KMS-11 (cell line): ENCODE results near the gene NME3.

Source experiments
- H2AFZ ChIP-seq: fragments of 200-600 bp; sonication (generic); 2 replicates; pipeline ENCODE4 v1.6.1; 2016; ENCODE audit warnings: antibody characterized with exemption, mixed run types, low read depth
- H3K27ac ChIP-seq: fragments of 200-600 bp; sonication (generic); 2 replicates; pipeline ENCODE4 v1.6.1; 2016; ENCODE audit warnings: mild to moderate bottlenecking, mixed run types
- H3K27me3 ChIP-seq: fragments of 200-600 bp; sonication (generic); 2 replicates; pipeline ENCODE4 v1.6.1; 2017; ENCODE audit warnings: mild to moderate bottlenecking, low read depth, mixed run types, moderate library complexity; ENCODE audit not compliant: insufficient read depth
- H3K36me3 ChIP-seq: fragments of 200-600 bp; sonication (generic); 2 replicates; pipeline ENCODE4 v1.6.1; 2017; ENCODE audit warnings: mild to moderate bottlenecking, mixed run types; ENCODE audit not compliant: insufficient read depth
- H3K4me1 ChIP-seq: fragments of 200-600 bp; sonication (generic); 2 replicates; pipeline ENCODE4 v1.6.1; 2016; ENCODE audit warnings: mild to moderate bottlenecking, low read depth, mixed run types; ENCODE audit not compliant: poor library complexity, severe bottlenecking
- H3K4me2 ChIP-seq: fragments of 200-600 bp; sonication (generic); 2 replicates; pipeline ENCODE4 v1.7.0; 2016; ENCODE audit warnings: mild to moderate bottlenecking, mixed run types
- H3K4me3 ChIP-seq: fragments of 200-600 bp; sonication (generic); IDR thresholded peaks from 2 replicates; pipeline ENCODE4 v1.6.1; 2017; ENCODE audit warnings: low read depth, low read length, mixed read lengths; ENCODE audit not compliant: insufficient read depth
- H3K79me2 ChIP-seq: fragments of 200-600 bp; sonication (generic); 2 replicates; pipeline ENCODE4 v1.6.1; 2016; ENCODE audit warnings: low read depth, mixed run types; ENCODE audit not compliant: insufficient read depth
- H3K9ac ChIP-seq: fragments of 200-600 bp; sonication (generic); 2 replicates; pipeline ENCODE4 v1.6.1; 2016; ENCODE audit warnings: mild to moderate bottlenecking, mixed run types
- H4K20me1 ChIP-seq: fragments of 200-600 bp; sonication (generic); 2 replicates; pipeline ENCODE4 v1.6.1; 2016; ENCODE audit warnings: mild to moderate bottlenecking, mixed run types; ENCODE audit not compliant: insufficient read depth
- CTCF ChIP-seq: fragments of 200-600 bp; sonication (generic); conservative IDR thresholded peaks from 2 replicates; pipeline ENCODE4 v1.6.1; 2017; ENCODE audit warnings: low read depth, mild to moderate bottlenecking, antibody characterized with exemption, low read length, moderate library complexity, mixed read lengths

The NME3 gene

GRCh38 chr16:1810106-1810505, 38.8 kb upstream of the NME3 start:
- Histone ChIP-seq H3K4me1 (no peaks in the 10 kb centered on the region), H3K4me3 (no peak overlapping the region), H3K9ac (no peak overlapping the region), H4K20me1 (no peaks in the 10 kb centered on the region), H2AFZ (no peak overlapping the region), H3K4me2 (no peak overlapping the region), H3K79me2 (no peaks in the 10 kb centered on the region), H3K27ac (no peak overlapping the region), H3K27me3 (no peaks in the 10 kb centered on the region), H3K36me3 (peaks cover 6% of the 10 kb centered on the region; the same call in 1 of the 2 replicates)
- no peak for TF ChIP-seq CTCF

DNA sequence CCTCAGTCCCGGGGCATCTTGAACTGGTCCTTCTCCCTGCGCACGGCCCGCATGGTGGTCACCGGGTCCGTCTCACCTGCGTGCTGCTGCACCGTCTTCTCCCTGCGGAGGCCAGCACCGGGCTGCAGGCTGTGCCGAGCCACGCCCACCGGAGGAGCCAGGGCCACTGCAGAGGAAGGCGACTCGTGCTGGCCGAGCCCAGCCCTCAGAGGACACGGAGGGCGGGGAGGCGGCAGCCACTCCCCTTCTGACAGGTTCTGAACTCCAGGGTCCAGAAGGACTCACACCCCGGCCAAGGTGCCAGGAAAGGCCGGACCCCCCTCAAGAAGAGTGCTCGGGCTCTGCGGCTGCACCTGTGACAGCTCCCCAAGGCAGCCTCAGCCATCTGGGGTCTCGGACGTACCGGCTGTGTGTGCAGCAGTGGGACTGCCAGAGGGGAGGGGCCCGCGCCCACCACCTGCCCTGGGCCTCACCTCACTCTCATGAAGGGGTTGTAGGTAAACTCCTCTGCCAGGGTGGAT, 38.0 kb upstream of the NME3 start:
- no peak for TF ChIP-seq CTCF
- Histone ChIP-seq H3K4me2 (no peak overlapping the region), H3K9ac (no peak overlapping the region), H3K27ac (no peak overlapping the region), H2AFZ (no peak overlapping the region), H3K4me1 (no peaks in the 10 kb centered on the region), H3K4me3 (no peak overlapping the region), H4K20me1 (no peaks in the 10 kb centered on the region), H3K27me3 (no peaks in the 10 kb centered on the region), H3K79me2 (no peaks in the 10 kb centered on the region), H3K36me3 (peaks cover 6% of the 10 kb centered on the region; the same call in 1 of the 2 replicates)

- no peak for TF ChIP-seq CTCF
- no peak overlapping the region for H3K4me3 ChIP-seq
- H4K20me1 ChIP-seq: no peaks in the 10 kb centered on the region
- H3K4me2 ChIP-seq: no peak overlapping the region
- H3K27me3 ChIP-seq: no peaks in the 10 kb centered on the region
- no peak overlapping the region for H3K27ac ChIP-seq
- no peaks in the 10 kb centered on the region for H3K4me1 ChIP-seq
- H3K36me3 ChIP-seq: peaks cover 6% of the 10 kb centered on the region; the same call in 1 of the 2 replicates
- H3K79me2 ChIP-seq: no peaks in the 10 kb centered on the region
- H3K9ac ChIP-seq: no peak overlapping the region
- no peak overlapping the region for H2AFZ ChIP-seq
Observed at GRCh38 chr16:1808691-1809090, 37.3 kb upstream of the NME3 start.

DNA sequence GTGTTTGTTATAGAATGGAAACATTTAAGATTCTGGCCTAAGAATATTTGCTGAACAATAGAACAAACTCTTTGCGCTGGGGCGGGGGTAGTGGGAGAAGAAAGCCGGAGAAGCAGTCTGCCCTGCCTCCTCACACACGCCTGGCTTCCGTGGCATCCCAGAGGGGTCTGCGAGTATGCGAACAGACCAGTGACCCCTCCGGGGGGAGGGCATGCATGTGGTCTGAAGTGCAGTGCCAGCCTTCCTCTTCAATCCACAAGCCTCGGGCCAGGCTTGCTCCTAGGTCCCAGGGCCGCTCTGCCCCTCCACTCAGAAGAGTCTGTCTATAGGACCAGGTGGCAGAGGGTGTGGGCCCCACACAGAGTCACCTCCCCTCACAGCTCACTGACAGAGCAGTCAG, 36.3 kb upstream of the NME3 start:
- no peaks in the 10 kb centered on the region for H3K27me3 ChIP-seq
- peaks cover 6% of the 10 kb centered on the region; the same call in 1 of the 2 replicates for H3K36me3 ChIP-seq
- H3K4me3 ChIP-seq: no peak overlapping the region
- no peaks in the 10 kb centered on the region for H3K79me2 ChIP-seq
- no peak overlapping the region for H3K4me2 ChIP-seq
- H3K4me1 ChIP-seq: no peaks in the 10 kb centered on the region
- H2AFZ ChIP-seq: no peak overlapping the region
- no peak for TF ChIP-seq CTCF
- no peak overlapping the region for H3K27ac ChIP-seq
- no peak overlapping the region for H3K9ac ChIP-seq
- no peaks in the 10 kb centered on the region for H4K20me1 ChIP-seq
